Natural killer cell (primary cell): ENCODE measurements around the gene DUOXA1. TPM values are rescaled to one million over a fixed set of nuclear protein-coding genes. Genes with fewer than 3 reads are reported as not detected.

Experiments used
- ATAC-seq, 3 donors: fragments of 150-1000 bp in 2 of 3; fragments of 200-7000 bp in 1 of 3; cut with Tn5 transposase; 1 replicate in 1 of 3; 2 replicates in 2 of 3; pipeline ENCODE4 v1.10.0; 2021; ENCODE audit warnings: mild to moderate bottlenecking in 2 of 3, moderate library complexity in 2 of 3
- DNase-seq, 2 donors: peaks; one replicate each; pipeline versions ENCODE4 v3.0.0 to v3.0.0-alpha.2; 2013 to 2021; ENCODE audit warnings: mixed read lengths in 1 of 2
- H3K27ac ChIP-seq: one replicate; pipeline ENCODE4 v1.5.1; 2013; ENCODE audit warnings: mild to moderate bottlenecking, low read length
- H3K27me3 ChIP-seq: one replicate; pipeline ENCODE4 v1.6.1; 2013; ENCODE audit warnings: low read length; ENCODE audit not compliant: control insufficient read depth, insufficient read depth
- H3K36me3 ChIP-seq: one replicate; pipeline ENCODE4 v1.6.1; 2013; ENCODE audit warnings: low read length; ENCODE audit not compliant: control insufficient read depth, insufficient read depth
- H3K4me1 ChIP-seq: one replicate; pipeline ENCODE4 v1.6.1; 2013; ENCODE audit warnings: low read length; ENCODE audit not compliant: control insufficient read depth, insufficient read depth
- H3K4me3 ChIP-seq: one replicate; pipeline ENCODE4 v1.5.1; 2013; ENCODE audit warnings: low read length
- H3K9me3 ChIP-seq: one replicate; pipeline ENCODE4 v1.6.1; 2013; ENCODE audit warnings: low read length; ENCODE audit not compliant: control insufficient read depth, insufficient read depth
- H3K27ac Mint-ChIP-seq, 2 donors: one replicate each; pipeline ENCODE4 v1.8.0; 2022; ENCODE audit warnings: mild to moderate bottlenecking in 2 of 2, mixed read lengths in 2 of 2, moderate library complexity in 1 of 2
- H3K27me3 Mint-ChIP-seq, 2 donors: one replicate each; pipeline ENCODE4 v1.8.0; 2022; ENCODE audit warnings: low read depth in 2 of 2, mixed read lengths in 2 of 2
- H3K36me3 Mint-ChIP-seq: one replicate; pipeline ENCODE4 v1.8.0; 2022; ENCODE audit warnings: mixed read lengths
- H3K4me1 Mint-ChIP-seq, 2 donors: one replicate each; pipeline ENCODE4 v1.8.0; 2022; ENCODE audit warnings: mixed read lengths in 2 of 2
- H3K4me3 Mint-ChIP-seq: one replicate; pipeline ENCODE4 v1.8.0; 2022; ENCODE audit warnings: mild to moderate bottlenecking, moderate library complexity, mixed read lengths
- H3K9me3 Mint-ChIP-seq, 2 donors: one replicate each; pipeline ENCODE4 v1.8.0; 2022; ENCODE audit warnings: mixed read lengths in 2 of 2
- CTCF ChIP-seq: fragments of 200-600 bp; IDR thresholded peaks from one replicate; pipeline ENCODE4 v1.8.0; 2022; ENCODE audit warnings: antibody characterized with exemption
- WGBS: methylation state at CpG from one replicate; pipeline ENCODE4 v1.1.7; 2013; ENCODE audit warnings: missing lambda C conversion rate; ENCODE audit not compliant: insufficient coverage; 5-methylcytosine and 5-hydroxymethylcytosine counted together
- intact Hi-C: fragments of 100-400 bp; cut with micrococcal nuclease; formaldehyde crosslinking; loops from one replicate; pipeline ENCODE4 v1.14.2; 2022
- total RNA-seq, 4 donors: library from RNA; stranded (reverse); fragments of 120-200 nt in 1 of 4; gene quantifications; one replicate each; pipeline versions ENCODE4 v1.2.3 to v1.2.4, GENCODE V29; 2013 to 2022

The DUOXA1 gene
- total RNA-seq, 3 donors from 2014 or later (not counting 1 experiment from before 2014, with no cell fraction given), result 0.39 to 0.40 TPM; not detected in 1

DNA sequence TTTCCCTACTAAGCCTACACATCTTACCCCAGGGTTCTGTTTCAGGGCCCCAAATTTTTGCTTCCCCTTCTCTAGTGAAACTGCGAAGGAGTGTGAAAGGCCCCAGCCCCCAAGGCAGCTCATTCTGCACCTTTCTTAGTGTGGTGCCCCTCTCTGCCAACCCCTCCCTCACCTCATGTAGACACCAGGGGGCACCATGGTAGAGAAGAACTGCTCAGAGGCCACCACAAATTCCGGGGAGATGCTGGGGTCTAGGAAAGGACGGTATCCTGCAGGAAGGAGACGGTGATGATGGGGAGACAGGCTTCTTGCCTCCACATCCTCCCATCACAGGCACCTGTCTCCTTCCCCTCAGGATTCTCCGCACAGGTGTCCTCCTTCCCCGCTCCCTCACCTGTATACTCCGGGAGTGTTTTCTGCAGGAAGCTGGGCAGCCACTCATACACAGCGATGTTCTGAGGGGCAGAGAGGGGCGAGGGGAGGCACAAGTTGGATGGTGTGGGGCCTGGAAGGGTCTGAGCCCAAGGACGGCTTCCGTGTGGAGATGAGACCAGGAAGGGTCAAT is 19.3 kb downstream of the DUOXA1 start:
- DNase-seq (no peak), ATAC-seq (no peak)
- H3K27ac Mint-ChIP-seq, result no peak overlapping the region
- Histone ChIP-seq H3K36me3 (no peaks in the 10 kb centered on the region), H3K27ac (no peak overlapping the region), H3K9me3 (no peaks in the 10 kb centered on the region), H3K4me1 (peaks cover 12% of the 10 kb centered on the region), H3K4me3 (no peak overlapping the region), H3K27me3 (peaks cover 39% of the 10 kb centered on the region)
- intact Hi-C loops, result no loop called here
- H3K4me3 Mint-ChIP-seq, result no peak overlapping the region
- TF ChIP-seq CTCF, result no peak
- no peaks in the 10 kb centered on the region for H3K36me3 Mint-ChIP-seq
- peaks cover 0 to 10% of the 10 kb centered on the region in 2 donors for H3K4me1 Mint-ChIP-seq
- whole genome bisulfite sequencing, result 33% methylated on average over 9 of the region's 11 CpGs
- H3K27me3 Mint-ChIP-seq, result peaks cover 54 to 63% of the 10 kb centered on the region in 2 donors
- H3K9me3 Mint-ChIP-seq, result no peaks in the 10 kb centered on the region

- Mint-ChIP-seq H3K36me3 (no peaks in the 10 kb centered on the region), H3K27ac (no peak overlapping the region), H3K4me3 (no peak overlapping the region), H3K4me1 (peaks cover 0 to 5% of the 10 kb centered on the region in 2 donors), H3K27me3 (peaks cover 33 to 42% of the 10 kb centered on the region in 2 donors), H3K9me3 (no peaks in the 10 kb centered on the region)
- Histone ChIP-seq H3K36me3 (no peaks in the 10 kb centered on the region), H3K4me3 (no peak overlapping the region), H3K9me3 (no peaks in the 10 kb centered on the region), H3K27me3 (peaks cover 17% of the 10 kb centered on the region), H3K4me1 (peaks cover 3% of the 10 kb centered on the region), H3K27ac (no peak overlapping the region)
- intact Hi-C loops, result no loop called here
- TF ChIP-seq CTCF, result no peak
- WGBS, result 88% methylated on average over 10 of the region's 10 CpGs
- ATAC-seq, result no peak
- DNase-seq, result no peak
These were observed 21.6 kb downstream of the DUOXA1 start for GRCh38 chr15:45107941-45108630.

DNA sequence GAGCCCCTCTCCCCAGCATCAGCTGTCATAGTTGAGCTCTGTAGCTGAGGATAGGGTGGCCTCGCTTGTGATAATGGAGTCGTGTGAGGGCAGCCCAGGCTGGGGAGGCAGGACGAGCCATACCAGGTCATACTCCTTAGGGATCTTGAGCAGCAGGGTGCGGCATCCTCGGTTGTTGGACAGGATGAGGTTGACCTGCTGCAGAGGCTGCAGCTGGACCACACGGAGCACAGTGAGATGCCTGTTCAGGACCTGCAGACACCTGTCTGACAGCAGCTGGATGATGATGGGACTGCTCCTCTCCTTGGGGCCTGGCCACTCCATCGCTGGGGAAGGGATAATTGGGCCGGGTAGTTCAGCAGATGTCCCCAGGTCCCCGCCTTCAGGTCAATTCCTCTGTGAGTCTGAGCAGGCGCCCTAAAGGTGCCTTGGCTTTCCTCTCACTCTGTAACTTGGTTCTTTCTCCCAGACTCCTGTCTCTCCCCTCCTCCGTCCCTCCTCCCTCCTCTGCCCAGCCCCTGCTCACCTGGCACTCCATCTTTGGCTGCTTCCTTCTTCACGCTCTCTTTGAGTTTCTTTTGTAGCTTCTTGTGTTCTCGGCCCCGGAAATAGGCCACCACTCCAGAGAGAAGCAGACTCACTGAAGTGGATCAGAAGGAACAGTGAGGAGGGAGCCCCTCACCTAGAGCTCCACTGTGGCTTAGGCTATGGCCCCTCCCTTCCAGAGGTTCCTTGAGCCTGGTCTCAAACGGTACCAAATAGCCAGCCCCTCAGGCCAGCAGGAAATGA is 23.5 kb downstream of the DUOXA1 start:
- H3K4me3 Mint-ChIP-seq, result no peak overlapping the region
- no peaks in the 10 kb centered on the region for H3K4me1 ChIP-seq
- H3K36me3 ChIP-seq, result no peaks in the 10 kb centered on the region
- peaks cover 6% of the 10 kb centered on the region for H3K27me3 ChIP-seq
- intact Hi-C loops, result no loop called here
- peaks cover 21 to 30% of the 10 kb centered on the region in 2 donors for H3K27me3 Mint-ChIP-seq
- no peaks in the 10 kb centered on the region for H3K9me3 ChIP-seq
- H3K9me3 Mint-ChIP-seq, result no peaks in the 10 kb centered on the region
- no peaks in the 10 kb centered on the region for H3K4me1 Mint-ChIP-seq
- no peak overlapping the region for H3K27ac ChIP-seq
- no peak for DNase-seq
- TF ChIP-seq CTCF, result no peak
- ATAC-seq, result no peak
- no peak overlapping the region for H3K4me3 ChIP-seq
- 83% methylated on average over 15 of the region's 15 CpGs for WGBS
- no peak overlapping the region for H3K27ac Mint-ChIP-seq
- no peaks in the 10 kb centered on the region for H3K36me3 Mint-ChIP-seq
